Measurements from ENCODE around the gene ARL15. TPM values are rescaled to one million over a fixed set of nuclear protein-coding genes. Genes with fewer than 3 reads are reported as not detected.

Gene ARL15
- total and polyA plus RNA-seq, 9 of the 15 experiments (the other 6 are each of a cell fraction or from before 2014, with no cell fraction given), result 18.5 to 80.4 (median 57.0) TPM

- no TSS peak for BruUV-seq (replicated peaks)
- Histone ChIP-seq H3K79me2 (ENCODE audit: control insufficient read depth, insufficient read depth, low read length) (peaks cover 100% of the 10 kb centered on the region), H2AFZ (ENCODE audit: low read depth, low read length) (no peak overlapping the region), H3K9ac (ENCODE audit: insufficient read depth in 1 of 2, low read depth in 2 of 2, low read length in 2 of 2) (no peak overlapping the region), H3K27ac (ENCODE audit: extremely low read depth, low read depth, low read length) (no peak overlapping the region), H3K4me2 (ENCODE audit: insufficient read depth, low read length) (no peak overlapping the region), H3K27me3 (ENCODE audit: control insufficient read depth in 2 of 2, insufficient read depth in 2 of 2, low read length in 2 of 2) (no peaks in the 10 kb centered on the region), H3K4me1 (replicated peaks in 1 of 2; ENCODE audit: control insufficient read depth in 2 of 2, insufficient read depth in 2 of 2, low read length in 2 of 2) (peaks cover 0 to 32% of the 10 kb centered on the region in 2 experiments; a peak in 4 of 5 replicates), H4K20me1 (replicated peaks; ENCODE audit: control insufficient read depth, insufficient read depth, low read length) (peaks cover 9% of the 10 kb centered on the region; the same call in 1 of the 2 replicates), H3K9me3 (replicated peaks; ENCODE audit: control insufficient read depth, insufficient read depth, low read depth, low read length) (no peaks in the 10 kb centered on the region), H3K36me3 (ENCODE audit: control insufficient read depth, insufficient read depth, low read length) (peaks cover 6% of the 10 kb centered on the region; the same call in 1 of the 3 replicates), H3K4me3 (no peak overlapping the region), H3K9me1 (ENCODE audit: control insufficient read depth, insufficient read depth, low read length) (no peaks in the 10 kb centered on the region)
- intact Hi-C loops (cut with micrococcal nuclease), result no loop called here
- no peak for TF ChIP-seq POLR2A (conservative IDR thresholded peaks at IDR 0.05)
- no peak for TF ChIP-seq RNF2 (IDR thresholded peaks at IDR 0.05)
- TF ChIP-seq SMARCE1 (IDR thresholded peaks at IDR 0.05), result no peak
- no peak for TF ChIP-seq CBFA2T2 (conservative IDR thresholded peaks at IDR 0.05)
- TF ChIP-seq CSDE1 (IDR thresholded peaks at IDR 0.05), result no peak
- TF ChIP-seq SUPT5H (IDR thresholded peaks at IDR 0.05), result no peak
- TF ChIP-seq FOXK1 (CRISPR knock-in tag; IDR thresholded peaks at IDR 0.05; ENCODE audit: borderline replicate concordance), result no peak
- no peak for TF ChIP-seq TSC22D4 (tag; IDR thresholded peaks at IDR 0.05)
- TF ChIP-seq NFXL1 (CRISPR knock-in tag; IDR thresholded peaks at IDR 0.05), result no peak
- TF ChIP-seq ZNF398 (CRISPR knock-in tag; IDR thresholded peaks at IDR 0.05), result no peak
- TF ChIP-seq ATF1 (CRISPR knock-in tag; IDR thresholded peaks at IDR 0.05), result no peak
- TF ChIP-seq ATF1 (tag; IDR thresholded peaks at IDR 0.05), result no peak
- no peak for TF ChIP-seq HDGF (IDR thresholded peaks at IDR 0.05)
- no peak for TF ChIP-seq CHAMP1 (IDR thresholded peaks at IDR 0.05)
- TF ChIP-seq GTF2E2 (tag; IDR thresholded peaks at IDR 0.05), result no peak
- TF ChIP-seq ILF3 (IDR thresholded peaks at IDR 0.05; ENCODE audit: borderline replicate concordance), result no peak
- TF ChIP-seq ZNF740 (CRISPR knock-in tag; IDR thresholded peaks at IDR 0.05), result no peak
- TF ChIP-seq ZNF740 (tag; IDR thresholded peaks at IDR 0.05), result no peak
- no peak for TF ChIP-seq ZNF57 (CRISPR knock-in tag; IDR thresholded peaks at IDR 0.05)
- TF ChIP-seq LEF1 (IDR thresholded peaks at IDR 0.05), result no peak
- TF ChIP-seq L3MBTL2 (IDR thresholded peaks at IDR 0.05), result no peak
- WGBS (ENCODE audit: insufficient coverage, low coverage, missing lambda C conversion rate), result 100% methylated on average over 1 of the region's 1 CpG
- in situ Hi-C loops (cut with MboI), result no loop called here
- ATAC-seq (no peak), DNase-seq (ENCODE audit: extremely low read depth in 1 of 4, low spot score in 3 of 4) (no peak), FAIRE-seq (no peak)
- POLR2A ChIA-PET, result interaction anchor here (0.9 to 1.1 kb wide), 2 partner anchors 17 to 21 kb away, joined by 3 read pairs; partner anchors contain the start of gene ARL15
- CTCF ChIA-PET (ENCODE audit: low intra/inter-chr PET ratio), result no interaction called here
These were observed 20.6 kb downstream of the ARL15 start for GRCh38 chr5:54289769-54290168.

Measured in K562 (cell line).